Omental fat pad (tissue), 4 donors: ENCODE data around the gene ARIH2. TPM values are rescaled to one million over a fixed set of nuclear protein-coding genes. Genes with fewer than 3 reads are reported as not detected.
"Not testable (repeated sequence)": the region's sequence is repeated elsewhere in the genome, so short reads cannot be mapped to it uniquely, and the experiment has no call there.

ENCODE experiments used
- ATAC-seq: fragments of 150-250 bp; one replicate; pipeline ENCODE4 v1.9.1; 2016; ENCODE audit warnings: mild to moderate bottlenecking, moderate library complexity; ENCODE audit not compliant: low FRiP score
- DNase-seq: peaks from one replicate; pipeline ENCODE4 v3.0.0-alpha.2; 2019; ENCODE audit warnings: low spot score
- total RNA-seq, 4 donors: library from RNA; depleted of rRNA; stranded (reverse); fragments of >200 nt; gene quantifications; one replicate each; pipeline ENCODE4 v1.1.0, GENCODE V29; 2016
- TF ChIP-seq, protein P1 (sequence below), 3 donors: fragments of 450-650 bp; IDR thresholded peaks; one replicate each; pipeline ENCODE4 v1.5.1; 2016 to 2017; ENCODE audit warnings: antibody characterized with exemption in 3 of 3, mild to moderate bottlenecking in 3 of 3, moderate library complexity in 2 of 3

The ARIH2 gene
- total RNA-seq, 4 donors from 2014 or later: 80.4 to 122 (median 97.8) TPM

DNA sequence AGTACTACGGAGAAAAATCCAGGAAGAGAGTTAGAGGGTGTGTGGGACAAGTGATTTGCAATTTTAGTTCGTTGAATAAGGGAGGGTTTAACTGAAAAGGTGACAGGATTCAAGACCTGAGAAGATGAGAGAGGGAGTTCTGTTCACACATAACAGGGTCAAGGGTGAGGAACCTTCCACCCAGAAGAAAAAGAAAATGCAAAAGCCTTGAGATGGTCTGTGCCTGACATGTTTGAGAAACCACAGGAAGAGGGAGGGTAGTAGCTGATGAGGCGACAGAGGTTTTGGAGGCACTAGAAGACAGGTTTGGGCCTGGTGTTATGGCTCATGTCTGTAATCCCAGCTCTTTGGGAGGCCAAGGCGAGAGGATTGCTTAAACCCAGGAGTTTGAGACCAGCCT lies 19.4 kb upstream of the ARIH2 start:
- ATAC-seq (no peak), DNase-seq (no peak)
- TF ChIP-seq, protein P1, sequence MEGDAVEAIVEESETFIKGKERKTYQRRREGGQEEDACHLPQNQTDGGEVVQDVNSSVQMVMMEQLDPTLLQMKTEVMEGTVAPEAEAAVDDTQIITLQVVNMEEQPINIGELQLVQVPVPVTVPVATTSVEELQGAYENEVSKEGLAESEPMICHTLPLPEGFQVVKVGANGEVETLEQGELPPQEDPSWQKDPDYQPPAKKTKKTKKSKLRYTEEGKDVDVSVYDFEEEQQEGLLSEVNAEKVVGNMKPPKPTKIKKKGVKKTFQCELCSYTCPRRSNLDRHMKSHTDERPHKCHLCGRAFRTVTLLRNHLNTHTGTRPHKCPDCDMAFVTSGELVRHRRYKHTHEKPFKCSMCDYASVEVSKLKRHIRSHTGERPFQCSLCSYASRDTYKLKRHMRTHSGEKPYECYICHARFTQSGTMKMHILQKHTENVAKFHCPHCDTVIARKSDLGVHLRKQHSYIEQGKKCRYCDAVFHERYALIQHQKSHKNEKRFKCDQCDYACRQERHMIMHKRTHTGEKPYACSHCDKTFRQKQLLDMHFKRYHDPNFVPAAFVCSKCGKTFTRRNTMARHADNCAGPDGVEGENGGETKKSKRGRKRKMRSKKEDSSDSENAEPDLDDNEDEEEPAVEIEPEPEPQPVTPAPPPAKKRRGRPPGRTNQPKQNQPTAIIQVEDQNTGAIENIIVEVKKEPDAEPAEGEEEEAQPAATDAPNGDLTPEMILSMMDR (IDR thresholded peaks at IDR 0.05): no peak

DNA sequence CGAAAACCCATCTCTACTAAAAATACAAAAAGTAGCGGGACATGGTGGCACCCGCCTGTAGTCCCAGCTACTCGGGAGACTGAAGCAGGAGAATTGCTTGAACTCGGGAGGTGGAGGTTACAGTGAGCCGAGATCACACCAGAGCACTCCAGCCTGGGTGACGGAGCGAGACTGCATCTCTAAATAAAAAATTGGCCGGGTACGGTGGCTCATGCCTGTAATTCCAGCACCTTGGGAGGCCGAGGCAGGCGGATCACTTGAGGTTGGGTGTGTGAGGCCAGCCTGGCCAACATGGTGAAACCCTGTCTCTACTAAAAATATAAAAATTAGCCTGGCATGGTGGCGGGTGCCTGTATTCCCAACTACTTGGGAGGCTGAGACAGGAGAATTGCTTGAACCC lies 11.6 kb upstream of the ARIH2 start:
- not testable (repeated sequence) for DNase-seq, ATAC-seq

DNA sequence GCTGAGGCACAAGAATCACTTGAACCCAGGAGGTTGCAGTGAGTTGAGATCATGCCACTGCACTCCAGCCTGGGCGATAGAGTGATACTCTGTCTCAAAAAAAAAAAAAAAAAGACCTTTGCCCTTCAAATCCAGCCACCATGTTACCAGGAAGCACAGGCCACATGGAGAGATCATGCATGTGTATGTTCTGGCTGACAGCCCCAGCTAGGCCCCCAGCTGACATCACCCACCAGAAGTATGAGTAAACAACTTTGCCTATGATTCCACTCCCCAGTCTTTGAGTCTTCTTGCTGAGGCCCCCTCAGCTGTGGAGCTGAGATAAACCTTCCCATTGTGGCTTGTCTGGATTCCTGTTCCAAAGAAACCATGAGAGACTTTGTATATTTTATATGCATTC lies 3.3 kb upstream of the ARIH2 start:
- ATAC-seq: no peak
- TF ChIP-seq, protein P1 (IDR thresholded peaks at IDR 0.05): no peak

DNA sequence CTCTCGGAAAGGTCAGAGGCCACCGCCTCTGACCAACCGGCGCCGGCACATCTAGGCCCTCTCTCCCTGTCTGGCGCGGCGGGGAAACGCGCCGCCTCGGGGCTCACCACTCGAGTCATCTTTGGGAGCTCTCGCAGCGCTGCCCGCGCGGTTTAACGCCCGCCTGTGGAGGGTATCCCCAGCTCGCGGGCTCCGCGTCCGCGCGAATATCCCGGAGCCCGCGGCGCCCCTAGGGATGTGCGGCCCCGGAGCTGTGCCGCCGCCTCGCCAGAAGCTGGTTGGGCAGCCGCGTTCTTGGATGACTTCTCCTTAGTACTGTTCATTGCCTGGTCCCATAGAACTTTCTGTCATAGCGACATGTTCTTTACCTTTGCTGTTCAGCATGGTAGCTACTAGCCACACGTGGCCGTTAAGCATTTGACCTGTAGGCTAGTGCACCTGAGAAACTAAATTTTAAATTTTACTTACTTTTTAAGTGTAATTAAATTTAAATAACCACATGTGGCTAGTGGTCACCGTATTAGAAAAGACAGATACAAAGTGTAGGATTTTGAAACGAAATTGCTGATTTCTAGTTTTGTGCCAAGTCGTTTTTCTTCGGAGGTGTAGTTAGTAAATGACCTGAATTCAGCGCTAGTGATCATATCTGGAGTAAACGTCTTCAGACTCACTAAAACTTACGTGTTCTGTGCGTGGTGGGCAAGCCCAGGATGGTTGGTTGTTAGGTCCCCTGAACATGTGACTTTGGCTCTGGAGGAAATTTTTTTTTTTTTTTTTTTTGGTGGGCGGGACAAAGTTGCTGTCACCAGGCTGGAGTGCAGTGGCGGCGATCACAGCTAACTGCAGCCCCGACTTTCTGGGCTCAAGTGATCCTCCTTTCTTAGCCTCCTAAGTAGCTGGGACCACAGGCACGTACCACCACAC lies 835 bp downstream of the ARIH2 start:
- TF ChIP-seq, protein P1 (IDR thresholded peaks at IDR 0.05): no peak
- ATAC-seq (peak; percentile 52), DNase-seq (no peak)

More for the DNA sequence above, 3.3 kb upstream of the ARIH2 start:
- no peak for DNase-seq

DNA sequence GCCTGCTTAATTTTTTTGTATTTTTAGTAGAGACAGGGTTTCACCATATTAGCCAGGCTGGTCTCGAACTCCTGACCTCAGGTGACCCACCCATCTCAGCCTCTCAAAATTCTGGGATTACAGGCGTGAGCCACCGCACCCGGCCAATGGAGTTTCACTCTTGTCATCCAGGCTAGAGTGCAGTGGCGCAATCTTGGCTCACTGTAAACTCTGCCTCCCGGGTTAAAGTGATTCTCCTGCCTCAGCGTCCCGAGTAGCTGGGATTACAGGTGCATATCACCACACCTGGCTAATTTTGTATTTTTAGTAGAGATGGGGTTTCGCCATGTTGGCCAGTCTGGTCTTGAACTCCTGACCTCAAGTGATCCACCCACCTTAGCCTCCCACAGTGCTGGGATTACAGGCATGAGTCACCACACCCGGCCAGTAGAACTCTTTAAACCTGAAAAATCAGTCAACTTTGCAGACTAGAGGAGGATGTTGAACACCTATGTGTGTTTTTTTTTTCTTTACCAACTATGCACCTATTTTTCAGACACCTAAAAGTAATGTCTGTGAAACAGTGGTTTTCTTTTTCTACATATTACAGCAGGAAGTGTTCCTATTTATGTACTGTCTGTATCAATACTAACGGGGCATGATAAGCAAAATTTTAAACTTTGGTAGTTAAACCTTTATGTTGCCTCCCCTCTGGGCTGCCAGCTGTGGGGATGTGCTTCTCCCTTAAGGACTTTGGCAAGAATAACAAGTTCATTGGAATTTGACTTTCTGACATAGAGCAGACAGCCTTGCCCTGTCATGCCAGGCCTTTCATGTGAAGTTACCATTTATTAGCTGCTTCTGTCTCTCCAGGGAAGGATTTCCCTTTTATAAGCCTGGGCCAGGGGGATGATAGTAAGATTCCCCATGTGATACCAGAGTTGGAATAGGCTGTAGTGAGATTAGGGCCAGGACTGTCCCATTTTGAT lies 8.1 kb downstream of the ARIH2 start:
- DNase-seq (no peak), ATAC-seq (no peak)
- TF ChIP-seq, protein P1 (IDR thresholded peaks at IDR 0.05): no peak

DNA sequence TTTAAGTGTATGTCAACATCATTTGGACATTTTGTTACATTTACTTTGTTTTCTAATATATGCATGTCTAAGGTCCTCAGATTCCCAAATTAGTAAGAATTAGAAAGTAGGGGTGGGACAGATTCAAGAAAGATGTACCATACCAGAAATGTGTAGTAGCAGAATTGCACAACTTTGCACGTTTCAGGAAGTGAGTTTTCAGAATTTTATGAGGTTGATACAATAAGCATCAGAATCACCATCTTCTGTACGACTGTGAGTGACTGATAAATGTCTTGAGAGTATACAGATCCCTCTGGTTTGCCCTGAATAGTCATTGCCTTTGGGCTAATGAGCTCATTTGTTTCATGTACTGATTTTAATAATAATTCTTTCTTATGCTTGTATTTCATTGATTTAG lies 9.3 kb downstream of the ARIH2 start:
- DNase-seq: no peak
- TF ChIP-seq, protein P1 (IDR thresholded peaks at IDR 0.05): no peak
- no peak for ATAC-seq

DNA sequence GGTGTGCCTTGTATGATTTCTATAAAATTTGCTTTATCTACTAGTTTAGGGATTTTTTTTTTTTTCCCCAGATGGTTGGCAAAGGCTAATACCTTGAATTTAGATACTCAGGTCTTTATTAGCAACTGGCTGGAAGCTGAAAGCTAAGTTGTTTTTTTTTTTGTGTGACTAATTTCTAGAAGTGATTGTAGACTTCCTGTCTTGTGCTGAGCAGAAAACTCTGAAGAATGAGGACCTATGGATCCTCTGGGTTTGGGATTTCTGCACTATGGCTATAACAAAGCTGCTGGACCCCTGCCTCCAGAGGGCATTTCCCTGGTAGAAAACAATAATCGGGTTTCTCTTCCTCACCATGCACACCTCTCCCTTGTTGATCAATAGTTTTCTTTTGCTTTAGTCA lies 10.0 kb downstream of the ARIH2 start:
- DNase-seq (no peak), ATAC-seq (no peak)
- TF ChIP-seq, protein P1 (IDR thresholded peaks at IDR 0.05): no peak
